Lung (tissue), 12 donors: ENCODE data around the gene UGDH. TPM values are rescaled to one million over a fixed set of nuclear protein-coding genes. Genes with fewer than 3 reads are reported as not detected.

ENCODE experiments used
- ATAC-seq: fragments of 200-7000 bp; cut with Tn5 transposase; one replicate; pipeline ENCODE4 v1.9.1; 2020; ENCODE audit warnings: moderate number of reproducible peaks; ENCODE audit not compliant: insufficient read depth, low FRiP score
- DNase-seq, 3 donors: peaks; one replicate each; pipeline ENCODE4 v3.0.0-alpha.2; 2013 to 2017
- H3K27ac ChIP-seq, 2 donors: one replicate each; pipeline ENCODE4 v1.5.1; 2013; ENCODE audit warnings: mild to moderate bottlenecking in 2 of 2, moderate library complexity in 2 of 2, control low read depth in 1 of 2, inconsistent platforms in 1 of 2, low read depth in 1 of 2, low read length in 1 of 2
- H3K27me3 ChIP-seq, 3 donors: one replicate each; pipeline ENCODE4 v1.5.1; 2013; ENCODE audit warnings: low read length in 2 of 3; ENCODE audit not compliant: control insufficient read depth in 3 of 3, insufficient read depth in 3 of 3
- H3K36me3 ChIP-seq, 4 donors: one replicate each; pipeline ENCODE4 v1.5.1; 2013; ENCODE audit warnings: low read length in 4 of 4, mild to moderate bottlenecking in 1 of 4, moderate library complexity in 1 of 4; ENCODE audit not compliant: control insufficient read depth in 4 of 4, insufficient read depth in 4 of 4
- H3K4me1 ChIP-seq, 5 donors: one replicate each; pipeline ENCODE4 v1.5.1; 2013; ENCODE audit warnings: low read length in 5 of 5, mild to moderate bottlenecking in 2 of 5, moderate library complexity in 1 of 5; ENCODE audit not compliant: control insufficient read depth in 5 of 5, insufficient read depth in 5 of 5
- H3K4me3 ChIP-seq: one replicate; pipeline ENCODE4 v1.5.1; 2013; ENCODE audit warnings: mild to moderate bottlenecking, control low read depth, moderate library complexity
- H3K9ac ChIP-seq, 2 donors: one replicate each; pipeline ENCODE4 v1.5.1; 2013; ENCODE audit warnings: low read length in 2 of 2, control low read depth in 1 of 2; ENCODE audit not compliant: insufficient read depth in 1 of 2
- H3K9me3 ChIP-seq, 4 donors: one replicate each; pipeline ENCODE4 v1.5.1; 2013; ENCODE audit warnings: low read length in 3 of 4, mild to moderate bottlenecking in 1 of 4, moderate library complexity in 1 of 4; ENCODE audit not compliant: control insufficient read depth in 4 of 4, insufficient read depth in 3 of 4
- CTCF ChIP-seq: IDR thresholded peaks from 2 replicates; pipeline ENCODE4 v1.5.1; 2012; ENCODE audit warnings: mild to moderate bottlenecking; ENCODE audit errors: control extremely low read depth, extremely low read depth
- WGBS, 2 donors: extraction: QIAGEN DNeasy Blood & Tissue Kit; methylation state at CpG; one replicate each; pipeline ENCODE4 v1.1.7; 2013; 5-methylcytosine and 5-hydroxymethylcytosine counted together
- polyA plus RNA-seq, 2 donors: library from polyadenylated mRNA; stranded (reverse); fragments of 200-250 nt; gene quantifications; one replicate each; pipeline ENCODE4 v1.2.1, GENCODE V29; 2013
- total RNA-seq, 2 donors: library from RNA; depleted of rRNA in 1 of 2; stranded (reverse); fragments of >200 nt in 1 of 2; gene quantifications; one replicate each; pipeline ENCODE4 v1.2.1, GENCODE V29; 2014 to 2021
- donor health status: control.
- donor health status: control.
- donor health status: Bipolar disorder and iron deficiency.
- donor health status: healthy.
- donor health status: DM: yes; HTN: yes; CAD: no.

UGDH gene
- total and polyA plus RNA-seq, 4 donors: 13.4 to 69.1 (median 36.6) TPM

GRCh38 chr4:39452860-39453587, 74.2 kb downstream of the UGDH start:
- DNase-seq: no peak
- peaks cover 21 to 52% (median 37%) of the 10 kb centered on the region in 4 donors for H3K36me3 ChIP-seq
- no peaks in the 10 kb centered on the region for H3K27me3 ChIP-seq
- H3K4me1 ChIP-seq: peaks cover 0 to 14% (median 8%) of the 10 kb centered on the region in 5 donors
- no peak overlapping the region for H3K27ac ChIP-seq
- H3K9ac ChIP-seq: no peak overlapping the region
- no peak for ATAC-seq
- no peak for TF ChIP-seq CTCF
- no peaks in the 10 kb centered on the region for H3K9me3 ChIP-seq
- whole genome bisulfite sequencing, 2 donors: 89 to 90% methylated on average over 11 of the region's 11 CpGs
- no peak overlapping the region for H3K4me3 ChIP-seq

- peaks cover under 1 to 11% (median 5%) of the 10 kb centered on the region in 5 donors for H3K4me1 ChIP-seq
- ATAC-seq: no peak
- H3K27me3 ChIP-seq: no peaks in the 10 kb centered on the region
- H3K27ac ChIP-seq: no peak overlapping the region
- TF ChIP-seq CTCF: no peak
- no peaks in the 10 kb centered on the region for H3K9me3 ChIP-seq
- H3K9ac ChIP-seq: no peak overlapping the region
- WGBS, 2 donors: 91 to 94% methylated on average over 6 of the region's 6 CpGs
- H3K4me3 ChIP-seq: no peak overlapping the region
- DNase-seq: no peak
- peaks cover 21 to 50% (median 36%) of the 10 kb centered on the region in 4 donors for H3K36me3 ChIP-seq
Measured at GRCh38 chr4:39452153-39452859, 74.9 kb downstream of the UGDH start.

- H3K9ac ChIP-seq: no peak overlapping the region
- 89 to 95% methylated on average over 6 of the region's 6 CpGs for WGBS, 2 donors
- DNase-seq: no peak
- peaks cover 14 to 43% (median 29%) of the 10 kb centered on the region in 4 donors for H3K36me3 ChIP-seq
- TF ChIP-seq CTCF: no peak
- H3K4me3 ChIP-seq: no peak overlapping the region
- no peaks in the 10 kb centered on the region for H3K9me3 ChIP-seq
- no peak overlapping the region for H3K27ac ChIP-seq
- no peaks in the 10 kb centered on the region for H3K27me3 ChIP-seq
- ATAC-seq: no peak
- H3K4me1 ChIP-seq: peaks cover 0 to 7% (median 5%) of the 10 kb centered on the region in 5 donors
Measured at GRCh38 chr4:39451423-39452023, 75.7 kb downstream of the UGDH start.
